Mesothelial cell of epicardium (in vitro differentiated cells): ENCODE measurements around the gene DPH1. TPM values are rescaled to one million over a fixed set of nuclear protein-coding genes. Genes with fewer than 3 reads are reported as not detected.
A peak's percentile ranks its signal among the peaks of the same experiment; 100 is the strongest.

Experiments
- DNase-seq, 2 experiments: peaks; one replicate each; pipeline ENCODE4 v3.0.0; 2021; ENCODE audit warnings: low spot score in 2 of 2; ENCODE audit not compliant: unreplicated experiment in 2 of 2
- H3K27ac Mint-ChIP-seq: 2 replicates; pipeline ENCODE4 v1.8.0; 2021; ENCODE audit warnings: mixed read lengths
- H3K27me3 Mint-ChIP-seq: 2 replicates; pipeline ENCODE4 v1.8.0; 2021; ENCODE audit warnings: low read depth, mixed read lengths
- H3K36me3 Mint-ChIP-seq: 2 replicates; pipeline ENCODE4 v1.8.0; 2021; ENCODE audit warnings: mixed read lengths
- H3K4me1 Mint-ChIP-seq: 2 replicates; pipeline ENCODE4 v1.8.0; 2021; ENCODE audit warnings: mixed read lengths
- H3K4me3 Mint-ChIP-seq: 2 replicates; pipeline ENCODE4 v1.8.0; 2021; ENCODE audit warnings: mild to moderate bottlenecking, moderate library complexity, mixed read lengths
- H3K9me3 Mint-ChIP-seq: 2 replicates; pipeline ENCODE4 v1.8.0; 2021; ENCODE audit warnings: mixed read lengths
- total RNA-seq: library from RNA; stranded (reverse); gene quantifications from 3 replicates; pipeline ENCODE4 v1.2.1, GENCODE V29; 2021
- TF ChIP-seq, protein P1 (sequence below): fragments of 200-600 bp; sonication (generic); IDR thresholded peaks from one replicate; pipeline ENCODE4 v1.5.0; 2021; ENCODE audit warnings: antibody characterized with exemption; ENCODE audit not compliant: unreplicated experiment

The DPH1 gene
- total RNA-seq, 1 donor from 2014 or later = 63.8 TPM

DNA sequence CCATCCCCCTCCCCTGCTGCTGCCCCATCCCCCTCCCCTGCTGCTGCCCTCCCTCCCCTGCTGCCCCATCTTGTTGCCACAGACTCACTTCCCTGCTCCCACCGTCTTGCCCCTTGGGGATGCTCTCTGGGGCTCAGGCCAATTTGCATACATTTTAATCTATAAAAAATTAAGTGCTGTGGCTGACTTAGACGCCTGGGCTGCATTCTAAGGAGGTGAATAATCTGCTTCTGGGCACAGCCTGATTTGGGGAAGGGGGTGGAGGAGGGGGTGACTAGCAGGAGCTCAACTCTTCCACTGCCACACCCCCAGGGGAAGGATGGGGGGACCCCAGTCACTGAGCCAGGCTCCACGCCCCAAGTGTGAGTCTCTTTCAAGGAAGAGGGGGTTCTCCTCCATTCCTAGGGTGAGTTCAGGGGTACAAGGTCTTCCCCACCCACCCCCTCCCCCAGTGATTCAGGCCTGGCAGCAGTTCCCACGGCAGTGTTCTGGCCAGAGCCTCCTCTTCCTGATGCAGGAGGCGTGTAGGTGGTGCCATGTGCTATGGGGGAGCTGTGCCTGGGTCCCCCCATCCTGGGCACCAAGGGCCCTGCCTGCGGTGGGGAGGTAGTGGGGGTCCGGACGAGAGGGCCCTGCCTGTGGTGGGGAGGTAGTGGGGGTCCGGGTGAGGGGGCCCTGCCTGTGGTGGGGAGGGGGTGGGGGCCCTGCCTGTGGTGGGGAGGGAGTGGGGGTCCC lies 5.0 kb downstream of the DPH1 start:
- TF ChIP-seq, protein P1, sequence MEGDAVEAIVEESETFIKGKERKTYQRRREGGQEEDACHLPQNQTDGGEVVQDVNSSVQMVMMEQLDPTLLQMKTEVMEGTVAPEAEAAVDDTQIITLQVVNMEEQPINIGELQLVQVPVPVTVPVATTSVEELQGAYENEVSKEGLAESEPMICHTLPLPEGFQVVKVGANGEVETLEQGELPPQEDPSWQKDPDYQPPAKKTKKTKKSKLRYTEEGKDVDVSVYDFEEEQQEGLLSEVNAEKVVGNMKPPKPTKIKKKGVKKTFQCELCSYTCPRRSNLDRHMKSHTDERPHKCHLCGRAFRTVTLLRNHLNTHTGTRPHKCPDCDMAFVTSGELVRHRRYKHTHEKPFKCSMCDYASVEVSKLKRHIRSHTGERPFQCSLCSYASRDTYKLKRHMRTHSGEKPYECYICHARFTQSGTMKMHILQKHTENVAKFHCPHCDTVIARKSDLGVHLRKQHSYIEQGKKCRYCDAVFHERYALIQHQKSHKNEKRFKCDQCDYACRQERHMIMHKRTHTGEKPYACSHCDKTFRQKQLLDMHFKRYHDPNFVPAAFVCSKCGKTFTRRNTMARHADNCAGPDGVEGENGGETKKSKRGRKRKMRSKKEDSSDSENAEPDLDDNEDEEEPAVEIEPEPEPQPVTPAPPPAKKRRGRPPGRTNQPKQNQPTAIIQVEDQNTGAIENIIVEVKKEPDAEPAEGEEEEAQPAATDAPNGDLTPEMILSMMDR = no peak
- peaks cover 17% of the 10 kb centered on the region for H3K36me3 Mint-ChIP-seq
- DNase-seq = no peak
- no peaks in the 10 kb centered on the region for H3K27me3 Mint-ChIP-seq
- no peak overlapping the region for H3K4me3 Mint-ChIP-seq
- no peaks in the 10 kb centered on the region for H3K9me3 Mint-ChIP-seq
- no peak overlapping the region for H3K27ac Mint-ChIP-seq
- peaks cover 10% of the 10 kb centered on the region for H3K4me1 Mint-ChIP-seq

DNA sequence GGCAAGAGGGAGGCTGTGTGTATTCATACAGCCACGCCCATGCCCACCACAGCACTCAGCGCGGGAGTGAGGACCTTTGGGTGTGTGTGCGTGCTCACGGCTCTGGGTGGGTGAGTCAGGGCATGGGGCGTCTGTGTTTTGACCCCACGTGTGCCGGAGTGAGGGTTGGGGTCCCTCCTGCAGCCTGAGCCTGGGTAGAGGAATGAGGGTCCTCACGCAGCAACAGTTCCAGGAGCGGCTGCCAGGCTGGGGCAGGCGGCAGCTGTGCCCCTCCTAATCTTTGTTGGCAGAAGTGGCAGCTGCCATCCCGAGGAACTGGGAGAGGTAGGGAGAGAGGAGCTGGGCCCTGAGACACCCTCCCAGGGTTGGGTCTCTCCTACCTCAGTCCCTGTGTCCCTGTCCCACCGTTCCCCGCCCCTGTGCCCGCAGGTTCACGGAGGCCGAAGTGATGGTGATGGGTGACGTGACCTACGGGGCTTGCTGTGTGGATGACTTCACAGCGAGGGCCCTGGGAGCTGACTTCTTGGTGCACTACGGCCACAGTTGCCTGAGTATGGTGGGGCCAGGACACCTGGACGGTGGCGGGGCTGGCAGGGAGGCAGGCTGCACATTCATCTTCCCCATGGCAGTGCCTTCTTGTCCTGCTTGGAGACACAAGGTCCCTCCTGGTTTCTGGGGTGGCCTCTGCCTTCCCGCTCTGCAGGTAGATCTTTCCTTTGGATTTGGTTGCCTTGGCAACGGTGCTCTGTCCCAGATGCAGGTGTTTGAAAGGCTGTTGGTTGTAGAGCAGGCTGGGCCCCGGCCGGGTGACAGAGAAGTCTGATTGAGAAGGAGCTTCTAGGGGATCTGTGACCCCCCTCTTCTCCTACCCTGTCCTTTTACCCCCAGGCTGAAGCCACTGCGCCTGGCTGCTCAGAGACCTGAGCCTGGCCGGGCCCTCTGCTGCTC lies 5.9 kb downstream of the DPH1 start:
- Mint-ChIP-seq H3K27ac (no peak overlapping the region), H3K9me3 (no peaks in the 10 kb centered on the region), H3K4me3 (no peak overlapping the region), H3K27me3 (no peaks in the 10 kb centered on the region), H3K36me3 (peaks cover 17% of the 10 kb centered on the region), H3K4me1 (peaks cover 8% of the 10 kb centered on the region)
- no peak for DNase-seq
- TF ChIP-seq, protein P1 = no peak

DNA sequence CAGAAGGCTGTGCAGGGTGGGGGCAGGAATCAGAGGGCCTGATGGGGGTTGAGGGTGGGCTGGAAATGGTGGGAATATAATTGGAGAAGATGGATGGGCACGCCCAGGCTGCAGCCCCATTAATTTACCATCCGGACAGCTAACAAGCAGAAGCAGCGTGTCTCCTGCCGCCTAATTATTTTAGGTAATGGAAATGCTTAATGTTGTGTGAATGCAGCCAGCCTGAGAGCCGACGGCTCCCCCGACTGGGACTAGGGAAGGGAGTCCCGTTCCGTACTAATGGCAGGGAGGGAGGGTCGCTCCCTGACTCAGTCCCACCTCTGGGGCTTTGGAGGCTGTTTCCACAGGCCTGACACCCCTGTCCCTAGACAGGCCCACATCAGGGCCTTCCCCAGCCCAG lies 7.2 kb downstream of the DPH1 start:
- Mint-ChIP-seq H3K36me3 (peaks cover 17% of the 10 kb centered on the region), H3K4me3 (no peak overlapping the region), H3K27ac (no peak overlapping the region), H3K9me3 (no peaks in the 10 kb centered on the region), H3K4me1 (peaks cover 8% of the 10 kb centered on the region), H3K27me3 (no peaks in the 10 kb centered on the region)
- no peak for DNase-seq
- TF ChIP-seq, protein P1 = no peak

DNA sequence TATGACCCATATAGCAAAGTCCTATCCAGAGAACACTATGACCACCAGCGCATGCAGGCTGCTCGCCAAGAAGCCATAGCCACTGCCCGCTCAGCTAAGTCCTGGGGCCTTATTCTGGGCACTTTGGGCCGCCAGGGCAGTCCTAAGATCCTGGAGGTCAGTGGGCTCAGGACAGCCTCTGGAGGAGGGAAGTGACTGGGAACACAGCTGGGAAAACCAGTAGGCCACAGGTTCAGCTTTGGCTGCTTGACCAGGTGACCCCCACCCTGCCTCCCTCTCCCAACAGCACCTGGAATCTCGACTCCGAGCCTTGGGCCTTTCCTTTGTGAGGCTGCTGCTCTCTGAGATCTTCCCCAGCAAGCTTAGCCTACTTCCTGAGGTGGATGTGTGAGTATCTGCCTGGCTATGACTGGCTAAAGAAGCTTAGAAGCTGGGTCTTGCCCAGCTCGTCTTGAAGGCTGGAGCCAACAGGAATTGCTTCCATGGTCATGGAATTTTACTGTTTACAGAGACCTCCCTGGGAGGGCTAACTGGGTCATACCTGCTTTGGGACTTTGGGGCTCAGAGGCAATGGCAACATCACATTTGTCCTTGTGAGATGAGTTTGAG lies 10.4 kb downstream of the DPH1 start:
- DNase-seq = no peak
- Mint-ChIP-seq H3K27ac (peak overlapping the region; percentile 78), H3K36me3 (peaks cover 17% of the 10 kb centered on the region), H3K27me3 (no peaks in the 10 kb centered on the region), H3K4me1 (peaks cover 18% of the 10 kb centered on the region), H3K9me3 (no peaks in the 10 kb centered on the region), H3K4me3 (peak overlapping the region; percentile 89)
- TF ChIP-seq, protein P1 = no peak

DNA sequence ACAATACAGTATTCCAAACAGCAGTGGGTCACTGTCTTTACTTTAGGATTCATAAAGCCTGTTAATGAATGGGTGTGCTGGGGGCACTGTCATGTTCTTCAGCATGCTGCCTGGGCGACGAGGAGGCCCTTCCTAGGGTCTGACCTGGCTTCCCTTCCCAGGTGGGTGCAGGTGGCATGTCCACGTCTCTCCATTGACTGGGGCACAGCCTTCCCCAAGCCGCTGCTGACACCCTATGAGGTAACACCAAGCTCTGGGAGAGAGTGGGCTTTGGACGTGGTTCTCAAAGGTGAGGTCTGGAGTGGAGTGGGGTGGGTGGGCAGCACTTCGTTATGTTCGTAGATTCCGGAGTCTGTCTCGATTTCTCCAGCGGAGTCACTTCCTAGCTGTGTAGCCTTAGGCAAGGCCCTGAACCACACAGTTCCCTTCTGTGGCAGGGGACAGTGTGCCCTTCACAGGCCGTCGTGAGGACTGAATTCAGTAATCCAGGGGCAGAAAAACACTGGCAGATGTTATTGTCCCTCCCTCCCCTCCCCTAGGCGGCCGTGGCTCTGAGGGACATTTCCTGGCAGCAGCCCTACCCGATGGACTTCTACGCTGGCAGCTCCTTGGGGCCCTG lies 11.1 kb downstream of the DPH1 start:
- peak overlapping the region; percentile 89 for H3K4me3 Mint-ChIP-seq
- H3K27me3 Mint-ChIP-seq = no peaks in the 10 kb centered on the region
- peaks cover 18% of the 10 kb centered on the region for H3K4me1 Mint-ChIP-seq
- no peaks in the 10 kb centered on the region for H3K9me3 Mint-ChIP-seq
- TF ChIP-seq, protein P1 = no peak
- H3K36me3 Mint-ChIP-seq = peaks cover 17% of the 10 kb centered on the region
- H3K27ac Mint-ChIP-seq = peak overlapping the region; percentile 78
- DNase-seq = no peak
